Ishikawa (cell line): ENCODE measurements around the gene CEP43.

Experiments
- CEBPB ChIP-seq: IDR thresholded peaks from 2 replicates; pipeline ENCODE4 v1.6.1; 2012
- CREB1 ChIP-seq: IDR thresholded peaks from 2 replicates; pipeline ENCODE4 v1.6.1; 2012; ENCODE audit warnings: low read depth
- EGR1 ChIP-seq: IDR thresholded peaks from 2 replicates; pipeline ENCODE4 v1.6.1; 2012
- EP300 ChIP-seq: IDR thresholded peaks from 2 replicates; pipeline ENCODE4 v1.6.1; 2012; ENCODE audit warnings: borderline replicate concordance
- FOXM1 ChIP-seq: IDR thresholded peaks from 2 replicates; pipeline ENCODE4 v1.6.1; 2012; ENCODE audit warnings: low read depth, borderline replicate concordance
- NFIC ChIP-seq: IDR thresholded peaks from 2 replicates; pipeline ENCODE4 v1.6.1; 2012
- RAD21 ChIP-seq: IDR thresholded peaks from 2 replicates; pipeline ENCODE4 v1.6.1; 2012; ENCODE audit warnings: low read depth
- REST ChIP-seq: IDR thresholded peaks from 2 replicates; pipeline ENCODE4 v1.6.1; 2012; ENCODE audit warnings: low read depth, mild to moderate bottlenecking
- TAF1 ChIP-seq: IDR thresholded peaks from 2 replicates; pipeline ENCODE4 v1.6.1; 2012; ENCODE audit warnings: low read depth, mild to moderate bottlenecking
- TCF12 ChIP-seq: IDR thresholded peaks from 2 replicates; pipeline ENCODE4 v1.6.1; 2012; ENCODE audit warnings: low read depth
- TEAD4 ChIP-seq: IDR thresholded peaks from 2 replicates; pipeline ENCODE4 v1.6.1; 2012
- YY1 ChIP-seq: IDR thresholded peaks from 2 replicates; pipeline ENCODE4 v1.6.1; 2012; ENCODE audit warnings: low read depth
- ZBTB7A ChIP-seq: IDR thresholded peaks from 2 replicates; pipeline ENCODE4 v1.6.1; 2012; ENCODE audit warnings: low read depth
- TF ChIP-seq, protein P1 (sequence below): IDR thresholded peaks from 2 replicates; pipeline ENCODE4 v1.6.1; 2012
- TF ChIP-seq, protein P2 (sequence below): IDR thresholded peaks from 2 replicates; pipeline ENCODE4 v1.6.1; 2012

Gene CEP43

GRCh38 chr6:166971271-166971670, 27.9 kb upstream of the CEP43 start:
- TF ChIP-seq RAD21 (no peak), CREB1 (no peak), CEBPB (no peak), EP300 (no peak), ZBTB7A (no peak), EGR1 (no peak), REST (no peak), NFIC (no peak), YY1 (no peak), TAF1 (no peak)

- TF ChIP-seq TEAD4 (no peak), EP300 (no peak), REST (no peak), CREB1 (no peak), ZBTB7A (no peak)
- TF ChIP-seq, protein P1, sequence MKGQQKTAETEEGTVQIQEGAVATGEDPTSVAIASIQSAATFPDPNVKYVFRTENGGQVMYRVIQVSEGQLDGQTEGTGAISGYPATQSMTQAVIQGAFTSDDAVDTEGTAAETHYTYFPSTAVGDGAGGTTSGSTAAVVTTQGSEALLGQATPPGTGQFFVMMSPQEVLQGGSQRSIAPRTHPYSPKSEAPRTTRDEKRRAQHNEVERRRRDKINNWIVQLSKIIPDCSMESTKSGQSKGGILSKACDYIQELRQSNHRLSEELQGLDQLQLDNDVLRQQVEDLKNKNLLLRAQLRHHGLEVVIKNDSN: no peak
Measured at GRCh38 chr6:166972101-166972500, 27.1 kb upstream of the CEP43 start.

GRCh38 chr6:166976636-166977035, 22.6 kb upstream of the CEP43 start:
- TF ChIP-seq REST: no peak
- TF ChIP-seq, protein P1: no peak
- no peak for TF ChIP-seq EP300
- TF ChIP-seq TAF1: no peak
- no peak for TF ChIP-seq CREB1
- no peak for TF ChIP-seq TCF12
- TF ChIP-seq YY1: no peak
- TF ChIP-seq RAD21: no peak

- TF ChIP-seq EGR1 (no peak), TEAD4 (no peak), NFIC (no peak), FOXM1 (no peak), CREB1 (no peak), ZBTB7A (no peak), TCF12 (no peak), YY1 (no peak), EP300 (no peak), REST (no peak), CEBPB (no peak), TAF1 (no peak), RAD21 (no peak)
- TF ChIP-seq, protein P2, sequence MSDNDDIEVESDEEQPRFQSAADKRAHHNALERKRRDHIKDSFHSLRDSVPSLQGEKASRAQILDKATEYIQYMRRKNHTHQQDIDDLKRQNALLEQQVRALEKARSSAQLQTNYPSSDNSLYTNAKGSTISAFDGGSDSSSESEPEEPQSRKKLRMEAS: no peak
- TF ChIP-seq, protein P1: no peak
Measured at GRCh38 chr6:166977621-166978525, 21.3 kb upstream of the CEP43 start.
